Gastrocnemius medialis (tissue), 4 donors: Measurements from ENCODE around the gene CPPED1. TPM values are rescaled to one million over a fixed set of nuclear protein-coding genes. Genes with fewer than 3 reads are reported as not detected.

Experiments used
- ATAC-seq, 2 donors: fragments of 150-250 bp; one replicate each; pipeline ENCODE4 v1.9.1; 2016
- DNase-seq, 2 donors: peaks; one replicate each; pipeline ENCODE4 v3.0.0-alpha.2; 2019
- H3K27ac ChIP-seq, 4 donors: fragments of 200-600 bp; sonication (generic); 1 replicate in 1 of 4; 2 replicates in 3 of 4; pipeline ENCODE4 v1.5.1; 2016 to 2018; ENCODE audit warnings: mild to moderate bottlenecking in 2 of 4, moderate library complexity in 1 of 4
- H3K27me3 ChIP-seq, 3 donors: fragments of 200-600 bp; sonication (generic) in 2 of 3; 1 replicate in 1 of 3; 2 replicates in 2 of 3; pipeline versions ENCODE4 v1.5.1 to v1.6.0; 2016 to 2019; ENCODE audit warnings: mild to moderate bottlenecking in 1 of 3, moderate library complexity in 1 of 3
- H3K36me3 ChIP-seq, 2 donors: fragments of 200-600 bp; sonication (generic) in 1 of 2; one replicate each; pipeline ENCODE4 v1.5.1; 2017 to 2018
- H3K4me1 ChIP-seq, 2 donors: fragments of 200-600 bp; sonication (generic) in 1 of 2; one replicate each; pipeline ENCODE4 v1.5.1; 2016 to 2017; ENCODE audit warnings: mild to moderate bottlenecking in 2 of 2
- H3K4me3 ChIP-seq, 4 donors: fragments of 200-600 bp; sonication (generic) in 3 of 4; 1 replicate in 1 of 4; 2 replicates in 3 of 4; pipeline ENCODE4 v1.5.1; 2016 to 2019; ENCODE audit warnings: mild to moderate bottlenecking in 2 of 4
- H3K9me3 ChIP-seq, 3 donors: fragments of 200-600 bp; sonication (generic) in 2 of 3; 1 replicate in 1 of 3; 2 replicates in 2 of 3; pipeline ENCODE4 v1.5.1; 2016 to 2019
- POLR2A ChIP-seq, 2 donors: fragments of 450-650 bp; IDR thresholded peaks; one replicate each; pipeline ENCODE4 v1.6.1; 2017; ENCODE audit warnings: antibody characterized with exemption in 2 of 2, mild to moderate bottlenecking in 2 of 2, moderate library complexity in 2 of 2
- in situ Hi-C, 4 donors: fragments of 200-750 bp; cut with MboI; loops; one replicate each; pipeline versions ENCODE4 v1.15.0 to v1.8.0; 2017; ENCODE audit warnings: low sequenced_read_pairs in 4 of 4
- intact Hi-C: fragments of 100-400 bp; cut with DNase I; formaldehyde crosslinking; loops from one replicate; pipeline ENCODE4 v1.15.1; 2023; ENCODE audit warnings: low total_unique reads
- microRNA-seq, 2 donors: library from miRNA; unstranded; fragments of <30 nt; microRNA quantifications; one replicate each; pipeline ENCODE4, GENCODE V29; 2016; ENCODE audit warnings: borderline replicate concordance in 2 of 2
- total RNA-seq, 4 donors: library from RNA; depleted of rRNA; stranded (reverse); fragments of >200 nt; gene quantifications; one replicate each; pipeline versions ENCODE4 v1.1.0 to v1.2.3, GENCODE V29; 2016
- TF ChIP-seq, protein P1 (sequence below), 5 experiments: fragments of 450-650 bp in 3 of 5; fragments of 200-600 bp in 2 of 5; sonication (generic) in 2 of 5; IDR thresholded peaks in 4 of 5; conservative IDR thresholded peaks in 1 of 5; 1 replicate in 4 of 5; 2 replicates in 1 of 5; pipeline ENCODE4 v1.5.1; 2016 to 2019; ENCODE audit warnings: antibody characterized with exemption in 5 of 5, mild to moderate bottlenecking in 3 of 5, moderate library complexity in 3 of 5

Gene CPPED1
- total RNA-seq, 4 donors from 2014 or later, result 2.8 to 8.7 (median 6.6) TPM

DNA sequence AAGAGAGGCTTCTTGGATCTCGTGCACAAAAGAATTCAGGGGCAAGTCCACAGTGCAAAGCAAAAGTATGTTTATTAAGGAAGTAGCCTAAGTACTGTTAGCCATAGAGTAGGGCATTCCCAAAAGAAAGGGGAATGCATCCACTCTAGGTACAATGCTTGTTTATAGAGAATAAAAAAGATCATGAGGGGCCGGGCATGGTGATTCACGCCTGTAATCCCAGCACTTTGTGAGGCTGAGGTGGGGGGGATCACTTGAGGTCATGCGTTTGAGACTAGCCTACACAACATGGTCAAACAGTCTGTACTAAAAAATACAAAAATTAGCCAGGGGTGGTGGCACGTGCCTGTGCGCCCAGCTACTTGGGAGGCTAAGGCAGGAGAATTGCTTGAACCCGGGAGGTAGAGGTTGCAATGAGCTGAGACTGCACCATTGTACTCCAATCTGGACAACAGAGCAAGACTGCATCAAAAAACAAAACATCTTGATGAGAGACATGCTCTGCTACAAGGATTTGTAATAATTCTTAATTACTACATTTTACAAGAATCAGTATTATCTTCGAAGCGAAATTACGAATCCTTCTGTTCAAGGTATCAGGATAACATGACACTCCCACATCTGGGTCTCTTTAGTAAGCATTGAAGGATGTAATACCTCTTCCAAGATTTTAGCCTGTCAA, 191.6 kb downstream of the CPPED1 start:
- TF ChIP-seq POLR2A (IDR thresholded peaks at IDR 0.05), result no peak
- no peak for DNase-seq
- intact Hi-C loops, result no loop called here

DNA sequence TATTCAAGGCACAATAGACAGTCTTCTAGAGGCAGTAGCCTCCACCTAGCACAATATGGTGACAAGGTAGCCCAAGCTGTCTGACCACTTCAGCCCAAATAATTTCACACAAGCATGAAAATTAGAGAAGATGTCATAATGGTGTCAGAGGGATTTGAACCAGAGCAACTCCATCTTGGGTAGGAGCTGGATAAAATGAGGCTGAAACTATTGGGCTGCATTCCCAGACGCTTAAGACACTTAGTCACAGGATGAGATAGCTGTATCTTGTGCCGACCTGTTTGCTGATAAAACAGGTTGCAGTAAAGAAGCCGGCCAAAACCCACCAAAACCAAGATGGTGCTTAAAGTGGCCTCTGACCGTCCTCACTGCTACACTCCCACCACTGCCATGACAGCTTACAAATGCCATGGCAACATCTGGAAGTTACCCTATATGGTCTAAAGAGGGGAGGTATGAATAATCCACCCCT, 192.6 kb downstream of the CPPED1 start:
- DNase-seq (no peak), ATAC-seq (no peak)
- H3K36me3 ChIP-seq, result no peaks in the 10 kb centered on the region
- no peaks in the 10 kb centered on the region for H3K9me3 ChIP-seq
- H3K27ac ChIP-seq, result no peak overlapping the region
- intact Hi-C loops (no loop called here), in situ Hi-C loops (no loop called here)
- H3K4me1 ChIP-seq, result no peaks in the 10 kb centered on the region
- TF ChIP-seq, protein P1, sequence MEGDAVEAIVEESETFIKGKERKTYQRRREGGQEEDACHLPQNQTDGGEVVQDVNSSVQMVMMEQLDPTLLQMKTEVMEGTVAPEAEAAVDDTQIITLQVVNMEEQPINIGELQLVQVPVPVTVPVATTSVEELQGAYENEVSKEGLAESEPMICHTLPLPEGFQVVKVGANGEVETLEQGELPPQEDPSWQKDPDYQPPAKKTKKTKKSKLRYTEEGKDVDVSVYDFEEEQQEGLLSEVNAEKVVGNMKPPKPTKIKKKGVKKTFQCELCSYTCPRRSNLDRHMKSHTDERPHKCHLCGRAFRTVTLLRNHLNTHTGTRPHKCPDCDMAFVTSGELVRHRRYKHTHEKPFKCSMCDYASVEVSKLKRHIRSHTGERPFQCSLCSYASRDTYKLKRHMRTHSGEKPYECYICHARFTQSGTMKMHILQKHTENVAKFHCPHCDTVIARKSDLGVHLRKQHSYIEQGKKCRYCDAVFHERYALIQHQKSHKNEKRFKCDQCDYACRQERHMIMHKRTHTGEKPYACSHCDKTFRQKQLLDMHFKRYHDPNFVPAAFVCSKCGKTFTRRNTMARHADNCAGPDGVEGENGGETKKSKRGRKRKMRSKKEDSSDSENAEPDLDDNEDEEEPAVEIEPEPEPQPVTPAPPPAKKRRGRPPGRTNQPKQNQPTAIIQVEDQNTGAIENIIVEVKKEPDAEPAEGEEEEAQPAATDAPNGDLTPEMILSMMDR (IDR thresholded peaks at IDR 0.05 in 4 of 5, conservative IDR thresholded peaks at IDR 0.05 in 1 of 5), result no peak
- no peak for TF ChIP-seq POLR2A (IDR thresholded peaks at IDR 0.05)
- peaks cover 0 to 3% (median 0%) of the 10 kb centered on the region in 3 donors for H3K27me3 ChIP-seq
- no peak overlapping the region for H3K4me3 ChIP-seq

More for the DNA sequence above, 191.6 kb downstream of the CPPED1 start:
- no peak for ATAC-seq
- no peak overlapping the region for H3K27ac ChIP-seq
- in situ Hi-C loops, result no loop called here
- H3K27me3 ChIP-seq, result peaks cover 0 to 3% (median 0%) of the 10 kb centered on the region in 3 donors
- no peaks in the 10 kb centered on the region for H3K4me1 ChIP-seq
- H3K4me3 ChIP-seq, result no peak overlapping the region
- no peaks in the 10 kb centered on the region for H3K9me3 ChIP-seq
- no peaks in the 10 kb centered on the region for H3K36me3 ChIP-seq

DNA sequence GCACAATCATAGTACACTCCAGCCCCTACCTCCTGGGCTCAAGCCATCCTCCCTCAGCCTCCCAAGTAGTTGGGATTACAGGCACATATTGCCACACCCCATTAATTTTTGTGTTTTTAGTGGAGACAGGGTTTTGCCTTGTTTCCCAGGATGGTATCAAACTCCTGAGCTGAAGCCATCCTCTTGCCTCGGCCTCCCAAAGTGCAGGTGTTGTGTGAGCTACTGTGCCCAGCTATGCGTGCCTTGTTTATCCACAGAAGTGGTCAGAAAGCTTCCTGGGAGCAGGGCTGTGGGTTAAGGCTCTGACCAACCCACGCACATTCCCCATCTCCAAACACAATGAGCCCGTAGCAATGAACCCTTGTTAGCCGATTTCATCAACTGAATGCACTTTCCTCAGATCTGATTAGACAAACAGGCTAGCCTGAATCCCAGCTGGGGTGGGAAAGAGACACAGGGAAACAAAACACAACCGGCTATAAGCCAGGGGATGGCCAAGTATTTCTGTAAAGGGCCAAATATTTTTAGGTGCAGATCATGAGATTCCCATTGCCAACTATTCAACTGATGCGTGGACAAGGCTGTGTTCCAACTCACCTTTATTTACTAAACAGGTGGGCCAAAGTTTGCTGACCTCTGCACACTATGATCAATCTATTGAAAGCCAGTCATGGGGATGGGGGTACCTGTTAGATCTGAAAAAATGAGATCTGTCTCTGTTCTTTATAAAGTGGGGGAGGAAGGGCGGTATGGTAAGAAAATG, 193.6 kb downstream of the CPPED1 start:
- H3K4me1 ChIP-seq, result no peaks in the 10 kb centered on the region
- ATAC-seq (no peak), DNase-seq (no peak)
- H3K36me3 ChIP-seq, result no peaks in the 10 kb centered on the region
- intact Hi-C loops, result no loop called here
- in situ Hi-C loops, result no loop called here
- TF ChIP-seq, protein P1 (IDR thresholded peaks at IDR 0.05 in 4 of 5, conservative IDR thresholded peaks at IDR 0.05 in 1 of 5), result no peak
- no peak for TF ChIP-seq POLR2A (IDR thresholded peaks at IDR 0.05)
- no peaks in the 10 kb centered on the region for H3K9me3 ChIP-seq
- no peak overlapping the region for H3K27ac ChIP-seq
- peaks cover 0 to 3% (median 0%) of the 10 kb centered on the region in 3 donors for H3K27me3 ChIP-seq
- H3K4me3 ChIP-seq, result no peak overlapping the region

Small RNA genes lying within 50 kb of the gene (microRNA-seq; reads per million reads assigned to microRNA genes)
- 0 reads per million in 2 donors for gene MIR4718

Other genes with a start within 250 kb of the CPPED1 start
- gene SHISA9, start 97.7 kb upstream of the CPPED1 start, total RNA-seq, result not detected